ENCODE results near the gene METTL1.

The METTL1 gene

DNA sequence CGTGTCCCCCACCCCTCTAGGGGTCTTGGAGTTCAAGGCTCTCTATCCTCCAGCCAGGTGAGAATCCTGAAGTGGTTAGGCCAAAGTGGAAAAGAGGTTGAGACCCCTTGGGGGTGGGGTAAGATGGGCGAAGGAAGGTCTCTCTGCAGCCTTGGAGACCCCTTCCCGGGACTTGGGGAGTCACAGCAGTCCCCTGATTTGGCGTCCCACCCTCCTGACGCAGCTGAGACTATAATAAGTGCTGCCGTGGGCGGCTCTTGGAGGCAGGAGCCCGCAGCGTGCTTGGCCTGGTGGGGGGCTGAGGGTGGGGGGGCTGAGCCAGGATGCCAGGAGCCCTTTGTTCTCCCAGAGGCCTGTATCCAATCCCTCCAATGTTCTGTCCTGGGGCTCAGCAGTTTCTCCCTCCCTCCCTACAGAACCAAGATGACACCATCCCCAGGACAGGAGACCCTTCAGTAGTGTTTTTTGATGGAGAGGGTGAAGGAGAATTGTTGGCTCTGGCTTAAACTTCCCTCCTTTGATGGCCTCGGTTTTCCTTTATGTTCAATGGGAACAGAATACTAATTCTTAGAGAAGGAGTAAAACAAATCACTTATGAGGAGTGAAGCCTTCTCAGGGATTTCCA, 31.9 kb downstream of the METTL1 start:
- TF ChIP-seq, protein P1, sequence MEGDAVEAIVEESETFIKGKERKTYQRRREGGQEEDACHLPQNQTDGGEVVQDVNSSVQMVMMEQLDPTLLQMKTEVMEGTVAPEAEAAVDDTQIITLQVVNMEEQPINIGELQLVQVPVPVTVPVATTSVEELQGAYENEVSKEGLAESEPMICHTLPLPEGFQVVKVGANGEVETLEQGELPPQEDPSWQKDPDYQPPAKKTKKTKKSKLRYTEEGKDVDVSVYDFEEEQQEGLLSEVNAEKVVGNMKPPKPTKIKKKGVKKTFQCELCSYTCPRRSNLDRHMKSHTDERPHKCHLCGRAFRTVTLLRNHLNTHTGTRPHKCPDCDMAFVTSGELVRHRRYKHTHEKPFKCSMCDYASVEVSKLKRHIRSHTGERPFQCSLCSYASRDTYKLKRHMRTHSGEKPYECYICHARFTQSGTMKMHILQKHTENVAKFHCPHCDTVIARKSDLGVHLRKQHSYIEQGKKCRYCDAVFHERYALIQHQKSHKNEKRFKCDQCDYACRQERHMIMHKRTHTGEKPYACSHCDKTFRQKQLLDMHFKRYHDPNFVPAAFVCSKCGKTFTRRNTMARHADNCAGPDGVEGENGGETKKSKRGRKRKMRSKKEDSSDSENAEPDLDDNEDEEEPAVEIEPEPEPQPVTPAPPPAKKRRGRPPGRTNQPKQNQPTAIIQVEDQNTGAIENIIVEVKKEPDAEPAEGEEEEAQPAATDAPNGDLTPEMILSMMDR (IDR thresholded peaks at IDR 0.05; ENCODE audit: low read depth, low read length): no peak
- no peak for DNase-seq (ENCODE audit: extremely low read depth, low read depth)

DNA sequence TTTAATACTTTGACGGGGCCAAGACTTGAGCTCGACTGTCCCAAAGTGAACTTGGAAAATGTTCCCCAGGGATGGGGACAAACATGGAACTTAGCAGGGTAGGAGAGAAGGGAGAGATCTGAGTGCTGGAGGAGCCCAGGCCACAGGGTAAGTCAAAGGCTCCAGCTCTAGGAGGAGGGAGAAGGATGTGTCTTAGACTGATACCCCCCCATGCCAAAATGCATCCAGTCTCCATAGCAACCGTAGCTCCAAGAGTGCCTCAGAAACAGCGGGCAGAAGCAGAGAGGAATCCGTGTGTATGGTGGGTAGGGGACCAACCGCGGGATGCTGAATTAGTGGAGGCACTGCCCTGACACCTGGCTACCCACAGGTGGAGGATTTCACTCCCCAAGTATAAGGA, 32.5 kb downstream of the METTL1 start:
- DNase-seq (ENCODE audit: extremely low read depth, low read depth): no peak

DNA sequence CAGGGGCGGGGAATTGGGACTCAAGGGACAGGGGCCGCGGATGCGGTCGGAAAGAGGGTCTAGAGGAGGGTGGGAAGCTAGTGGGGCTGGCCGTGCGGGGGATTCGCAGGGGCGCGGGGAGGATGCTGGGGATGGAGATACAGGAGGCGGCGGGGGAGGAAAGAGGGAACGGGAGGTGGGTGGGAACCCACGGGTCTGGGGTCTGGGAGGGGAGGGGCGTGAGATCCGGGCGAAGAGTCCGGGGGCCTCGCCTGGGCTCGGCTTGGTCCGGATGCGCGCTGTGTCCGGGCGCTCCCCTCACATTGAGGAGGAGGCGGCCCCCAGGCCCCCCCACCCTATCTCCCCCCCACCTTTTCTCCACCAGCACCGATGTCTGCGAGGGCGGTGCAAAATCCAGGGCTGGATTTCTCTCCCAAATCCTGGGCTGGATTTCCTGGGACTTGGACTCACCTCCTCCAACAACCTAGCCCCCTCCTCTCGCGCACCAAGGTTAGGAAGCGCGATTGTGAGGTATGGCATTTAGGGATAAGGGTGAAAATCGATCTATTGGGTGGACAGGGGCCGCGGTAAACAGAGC, 33.2 kb downstream of the METTL1 start, which contains the start of gene AGAP2:
Gene AGAP2 (minus strand): TSS at position 82 of the 577 bp plus-strand sequence. CDS start 496 bp downstream, outside the sequence.
- TF ChIP-seq, protein P1 (IDR thresholded peaks at IDR 0.05; ENCODE audit: low read depth, low read length): no peak
- no peak for DNase-seq (ENCODE audit: extremely low read depth, low read depth)

More for the DNA sequence above, 32.5 kb downstream of the METTL1 start:
- TF ChIP-seq, protein P1 (IDR thresholded peaks at IDR 0.05; ENCODE audit: low read depth, low read length): no peak

DNA sequence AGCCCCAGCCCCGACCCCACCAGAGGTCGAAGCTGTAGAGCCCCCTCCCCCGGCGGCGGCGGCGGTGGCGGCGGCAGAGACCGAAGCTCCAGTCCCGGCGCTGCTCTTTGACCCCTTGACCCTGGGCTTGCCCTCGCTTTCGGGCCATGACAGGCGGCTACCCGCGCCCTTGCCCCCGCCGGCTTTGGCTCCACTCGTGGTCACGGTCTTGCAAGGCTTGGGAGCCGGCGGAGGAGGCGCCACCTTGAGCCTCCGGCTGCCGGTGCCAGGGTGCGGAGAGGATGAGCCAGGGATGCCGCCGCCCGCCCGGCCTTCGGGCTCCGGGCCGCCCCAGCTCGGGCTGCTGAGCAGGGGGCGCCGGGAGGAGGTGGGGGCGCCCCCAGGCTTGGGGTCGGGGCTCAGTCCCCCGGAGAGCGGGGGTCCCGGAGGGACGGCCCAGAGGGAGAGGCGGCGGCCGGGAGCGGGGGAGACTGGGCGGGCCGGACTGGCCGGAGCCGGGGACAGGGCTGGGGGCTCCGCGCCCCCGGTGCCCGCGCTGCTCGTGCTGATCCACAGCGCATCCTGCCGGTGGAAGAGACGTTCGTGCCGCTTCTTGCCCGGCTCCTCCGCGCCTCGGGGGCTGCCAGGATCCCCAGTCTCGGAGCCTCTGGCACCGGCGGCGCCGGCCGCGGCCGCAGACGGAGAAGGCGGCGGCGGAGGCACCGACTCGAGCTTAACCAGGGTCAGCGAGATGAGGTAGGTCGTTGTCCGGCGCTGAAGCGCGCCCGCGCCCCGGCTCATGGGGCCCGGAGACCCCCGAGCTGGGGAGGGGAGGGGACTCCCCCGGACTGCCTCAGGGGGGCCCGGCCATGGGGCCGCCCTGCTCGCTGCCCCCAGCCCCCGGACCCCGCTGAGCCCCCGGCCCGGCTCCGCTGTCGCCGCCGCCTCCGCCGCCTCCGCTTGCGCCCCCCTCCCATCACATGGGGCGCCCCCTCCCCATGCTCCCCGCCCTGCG, 34.1 kb downstream of the METTL1 start:
- TF ChIP-seq, protein P1 (IDR thresholded peaks at IDR 0.05; ENCODE audit: low read depth, low read length): peak; percentile 31
- DNase-seq (ENCODE audit: extremely low read depth, low read depth): no peak

DNA sequence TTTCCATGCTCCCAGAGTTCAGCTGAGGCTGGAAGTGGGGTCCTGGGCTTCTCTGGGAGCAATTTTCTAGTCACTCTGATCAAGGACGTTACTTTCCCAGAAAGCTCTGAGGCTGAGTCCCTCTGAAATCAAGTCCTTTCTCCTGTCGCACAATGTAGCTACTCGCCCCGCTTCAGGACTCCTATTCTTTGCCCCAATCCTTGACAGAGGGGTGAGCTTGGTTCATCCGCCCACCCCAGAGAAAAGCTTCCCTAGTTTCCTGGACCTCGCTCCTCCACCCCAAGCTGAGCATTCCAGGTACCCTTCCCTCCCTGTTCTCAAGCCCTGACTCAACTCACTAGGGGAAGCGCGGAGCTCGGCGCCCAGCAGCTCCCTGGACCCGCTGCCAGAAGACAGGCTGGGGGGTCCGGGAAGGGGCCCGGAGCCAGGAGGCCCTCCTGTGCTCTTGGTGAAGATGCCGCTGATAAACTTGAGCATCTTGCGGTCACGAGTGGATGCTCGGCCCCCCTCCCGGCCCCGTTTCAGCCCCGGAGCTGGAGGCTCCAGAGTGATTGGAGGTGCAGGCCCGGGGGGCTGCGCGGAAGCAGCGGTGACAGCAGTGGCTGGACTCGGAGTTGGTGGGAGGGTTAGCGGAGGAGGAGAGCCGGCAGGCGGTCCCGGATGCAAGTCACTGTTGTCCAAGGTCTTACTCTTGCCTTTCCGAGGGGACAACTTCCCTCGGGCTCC, 35.0 kb downstream of the METTL1 start:
- no peak for DNase-seq (ENCODE audit: extremely low read depth, low read depth)

DNA sequence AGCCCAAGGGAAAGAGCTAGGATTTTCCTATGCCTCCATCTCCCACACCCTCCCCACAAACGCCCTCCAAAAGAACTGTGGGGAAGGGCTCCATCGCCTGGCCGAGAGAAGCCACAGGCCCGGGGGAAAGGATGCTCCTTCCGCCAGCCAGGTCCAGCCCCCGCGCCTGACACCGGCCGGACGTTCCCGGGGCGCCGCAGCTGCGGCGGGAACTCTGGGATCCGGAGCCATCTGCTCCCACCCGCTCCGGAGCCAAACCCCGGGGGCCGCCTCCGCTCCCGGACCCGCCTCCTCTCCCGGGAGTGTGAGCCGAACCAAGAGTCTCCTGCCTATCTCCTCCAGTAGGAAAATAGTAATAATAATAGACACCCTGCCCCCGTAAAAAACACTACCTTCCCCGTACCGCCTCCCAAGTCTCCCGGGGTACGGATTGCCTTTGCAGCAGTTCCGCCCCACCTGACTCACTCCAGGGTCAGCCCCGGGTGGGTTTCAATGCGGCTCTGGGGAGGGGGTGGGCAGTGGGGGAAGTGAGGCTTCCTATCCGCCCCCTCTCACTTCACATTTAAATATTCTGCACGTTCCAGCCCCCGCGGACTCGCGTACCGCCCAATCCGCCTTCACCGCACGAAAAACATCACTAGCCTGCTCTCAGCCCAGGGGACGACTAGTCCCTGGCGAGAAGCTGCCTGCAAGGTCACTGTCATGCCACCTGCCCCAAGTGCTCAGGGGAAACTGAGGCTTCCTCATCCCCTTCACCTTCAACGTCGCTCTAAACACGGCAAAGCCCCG, 35.8 kb downstream of the METTL1 start:
- TF ChIP-seq, protein P1 (IDR thresholded peaks at IDR 0.05; ENCODE audit: low read depth, low read length): peak; percentile 33
- DNase-seq (ENCODE audit: extremely low read depth, low read depth): no peak

More for the DNA sequence above, 35.0 kb downstream of the METTL1 start:
- TF ChIP-seq, protein P1 (IDR thresholded peaks at IDR 0.05; ENCODE audit: low read depth, low read length): no peak
